GM19023 (cell line): Measurements from ENCODE around the gene GRN.

Experiments used
- ATAC-seq: cut with Tn5 transposase; IDR thresholded peaks from one replicate; pipeline ENCODE4 v1.9.1; 2021; ENCODE audit warnings: mild to moderate bottlenecking, moderate library complexity; ENCODE audit not compliant: unreplicated experiment

The GRN gene

GRCh38 chr17:44344939-44345453 is at the start of gene GRN:
Gene GRN (plus strand): TSS chr17:44345302. CDS start chr17:44349165, 3,863 bp downstream.
- ATAC-seq, result peak; percentile 75

DNA sequence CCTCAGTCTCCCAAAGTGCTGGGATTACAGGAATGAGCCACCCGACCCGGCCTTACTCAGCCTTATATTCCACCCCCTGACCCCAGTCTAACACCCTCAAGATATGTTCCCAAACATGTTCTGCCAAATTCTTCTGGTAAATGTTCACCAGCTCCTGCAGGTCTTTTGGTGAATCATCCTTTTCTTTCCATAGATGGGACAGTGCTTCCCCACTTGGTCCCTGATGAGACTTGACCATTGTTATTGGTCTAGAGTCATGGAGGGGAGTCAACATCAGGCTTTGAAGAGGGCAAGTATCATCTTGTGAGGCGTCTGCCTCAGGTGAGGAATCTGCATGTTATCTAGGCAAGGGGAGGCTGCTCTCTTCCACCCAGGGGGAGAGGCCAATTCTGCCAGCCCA is 47.1 kb upstream of the GRN start:
- ATAC-seq, result no peak

DNA sequence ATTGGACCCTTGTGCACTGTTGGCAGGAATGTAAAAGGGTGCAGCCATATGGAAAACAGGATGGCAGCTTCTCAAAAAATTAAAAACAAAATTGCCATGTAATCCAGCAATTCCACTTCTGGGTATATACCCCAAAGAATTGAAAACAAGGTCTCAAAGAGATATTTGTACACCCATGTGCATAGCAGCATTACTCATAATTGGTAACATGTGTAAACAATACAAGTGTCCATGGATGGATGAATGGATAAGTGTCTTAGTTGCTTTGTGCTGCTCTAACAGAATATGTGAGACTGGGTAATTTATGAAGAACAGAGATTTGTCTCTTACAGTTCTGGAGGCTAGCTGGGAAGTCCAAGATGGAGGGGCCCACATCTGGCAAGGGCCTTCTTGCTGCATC is 40.5 kb upstream of the GRN start:
- no peak for ATAC-seq

DNA sequence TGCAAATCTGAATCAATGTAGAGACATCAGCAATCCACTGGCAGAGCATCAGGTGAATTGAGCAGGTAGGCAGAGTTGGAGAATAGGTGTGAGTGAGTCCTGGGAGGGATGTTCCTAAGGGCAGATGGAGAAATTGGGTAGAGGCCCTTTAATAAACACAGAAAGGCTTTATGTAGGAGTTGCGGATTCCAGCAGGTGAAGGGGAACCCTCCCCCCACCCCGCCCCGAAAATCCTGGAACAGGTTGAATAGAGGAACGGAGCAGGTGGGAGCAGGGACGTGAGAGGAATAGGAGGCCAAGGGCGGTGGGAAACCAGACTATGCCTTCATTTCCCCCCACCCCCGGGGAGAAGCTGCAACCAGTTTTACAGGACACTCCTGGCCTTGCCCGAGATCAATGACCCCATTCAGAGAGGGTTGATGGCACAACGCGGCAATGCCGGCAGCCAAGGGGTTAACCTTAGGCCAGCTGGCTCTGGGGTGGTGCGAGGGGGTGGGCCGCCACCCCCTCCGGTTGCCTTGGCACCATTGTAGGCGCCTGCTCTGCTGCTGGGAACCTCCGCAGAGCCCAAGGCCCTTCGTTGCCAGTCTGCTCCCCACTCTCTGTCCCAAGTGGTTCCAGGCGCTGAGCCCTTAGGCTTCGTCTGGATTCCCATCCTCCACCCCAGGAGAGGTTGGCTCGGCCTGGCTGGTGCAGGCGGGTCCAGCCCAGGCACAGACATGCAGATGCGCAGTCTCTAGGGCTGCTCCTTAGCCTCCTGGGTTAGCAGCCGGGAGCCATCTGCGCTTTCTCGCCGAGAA is 37.5 kb upstream of the GRN start:
- ATAC-seq, result no peak

DNA sequence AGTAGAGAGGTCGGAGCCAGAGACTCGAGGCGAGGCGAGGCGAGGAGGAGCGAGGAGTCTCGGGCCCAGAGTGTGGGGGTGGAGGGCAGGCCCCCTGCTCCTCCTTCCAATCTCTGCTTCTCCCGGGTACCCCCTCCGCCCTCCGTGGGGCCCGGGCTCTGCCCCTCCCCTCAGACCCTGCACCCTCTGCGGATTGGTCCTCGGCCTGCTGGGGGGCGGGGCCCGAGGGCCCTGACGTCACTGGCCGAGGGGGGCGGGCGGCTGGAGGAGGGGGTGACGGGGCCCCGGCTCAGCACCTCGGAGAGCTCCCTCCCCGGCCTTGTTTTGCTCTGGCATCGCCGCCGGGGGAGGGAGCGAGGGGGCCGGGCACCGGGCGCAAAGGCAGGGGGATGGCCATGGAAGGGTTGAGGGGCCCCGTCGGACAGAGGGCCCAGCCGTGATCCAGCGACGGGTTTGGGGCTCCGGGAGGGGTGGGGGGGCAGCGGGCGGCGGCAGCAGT is 36.7 kb upstream of the GRN start, which contains the start of gene RUNDC3A:
Gene RUNDC3A, plus strand, starts transcription at position 282 of the 499 bp plus-strand sequence. CDS start 232 bp downstream, outside the sequence.
- no peak for ATAC-seq

- no peak for ATAC-seq
Observed at GRCh38 chr17:44308865-44309264, 36.2 kb upstream of the GRN start.

- ATAC-seq, result no peak
Observed at GRCh38 chr17:44309472-44309871, 35.6 kb upstream of the GRN start.

DNA sequence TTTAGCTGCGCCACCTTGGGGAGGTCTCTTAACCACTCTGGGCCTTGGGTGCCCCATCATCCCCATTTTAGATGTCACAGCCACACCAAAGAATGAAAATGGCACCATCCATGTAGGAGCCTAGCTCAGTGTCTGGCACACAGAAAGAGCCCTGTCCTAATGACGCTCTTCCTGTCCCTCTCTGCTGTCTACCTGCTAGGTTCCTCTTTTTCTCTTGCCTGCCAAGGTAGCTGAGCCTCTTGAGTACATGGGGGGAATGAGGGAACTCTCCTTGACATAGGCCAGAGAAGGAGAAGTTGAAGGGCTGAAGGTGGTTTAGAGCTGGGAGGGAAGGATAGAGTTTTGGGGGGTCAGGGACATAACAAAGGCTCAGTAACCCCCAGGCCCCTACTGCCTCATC is 34.9 kb upstream of the GRN start:
- ATAC-seq, result no peak

DNA sequence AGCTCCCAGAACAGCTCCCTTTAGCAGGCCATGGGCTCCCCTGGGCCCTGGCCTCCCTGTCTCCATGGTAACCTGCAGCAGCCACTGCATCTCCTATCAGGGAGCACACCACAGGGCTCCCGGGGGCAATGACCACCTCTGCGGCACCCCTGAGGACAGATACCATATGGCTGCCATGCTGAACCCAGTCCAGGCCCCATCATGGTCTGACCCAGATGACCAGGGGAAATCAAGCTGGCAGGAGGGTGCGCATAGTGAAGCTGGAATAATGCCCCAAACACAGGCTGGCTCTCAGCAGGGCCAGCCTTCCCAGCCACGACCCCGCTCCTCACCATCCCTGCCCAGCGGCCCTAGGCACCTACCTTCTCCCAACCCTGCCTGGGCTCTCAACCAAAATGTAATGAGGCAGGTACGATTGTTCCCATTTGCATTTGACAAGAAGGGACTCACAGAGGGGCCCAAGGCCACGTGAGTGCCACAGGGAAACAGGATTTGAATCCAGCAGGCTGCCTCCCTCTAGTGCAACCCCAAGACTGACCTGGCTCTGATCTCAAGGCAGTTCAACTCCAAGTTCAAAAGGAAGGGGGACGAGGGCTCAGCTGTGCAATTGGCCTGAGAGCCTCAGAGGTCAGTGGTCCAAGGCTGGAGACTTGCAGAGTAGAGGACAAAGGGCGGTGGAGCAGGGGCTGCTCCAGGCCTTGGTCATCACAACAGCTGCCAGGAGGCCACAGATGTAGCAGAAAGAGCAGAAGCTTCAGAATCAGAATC is 34.3 kb upstream of the GRN start:
- no peak for ATAC-seq

DNA sequence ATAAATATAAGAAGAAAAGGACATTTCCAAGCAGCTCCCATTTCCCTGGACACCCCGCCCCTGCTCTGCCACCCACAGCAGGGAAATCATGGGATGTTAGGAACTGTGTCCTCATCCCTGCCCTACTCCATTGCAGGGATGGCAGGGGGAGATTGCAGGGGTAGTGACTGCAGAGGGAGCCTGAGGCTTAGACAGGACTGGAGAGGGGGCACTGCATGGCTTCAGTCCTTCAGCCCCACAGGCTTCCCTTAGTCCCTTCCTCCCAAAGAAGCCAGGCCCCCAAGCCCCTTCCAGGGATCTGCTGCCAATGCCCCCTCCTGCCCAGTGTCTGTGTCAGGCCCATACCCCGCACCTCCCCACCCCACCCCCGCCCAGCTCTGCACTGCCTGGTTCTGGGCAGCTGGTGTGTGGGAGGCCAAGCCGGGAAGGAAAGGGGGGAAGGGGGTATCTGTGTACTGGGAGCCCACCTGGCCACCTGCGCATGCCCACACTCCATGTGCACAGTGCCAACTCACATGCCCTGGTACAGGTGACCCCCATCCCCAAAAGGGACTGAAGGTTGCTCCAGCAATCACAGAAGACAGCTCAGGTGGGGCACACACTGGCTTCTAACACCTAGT is 33.4 kb upstream of the GRN start:
- ATAC-seq, result no peak

GRCh38 chr17:44312396-44313104 is 32.6 kb upstream of the GRN start:
- no peak for ATAC-seq

GRCh38 chr17:44314031-44314430 is 31.1 kb upstream of the GRN start:
- ATAC-seq, result no peak

- no peak for ATAC-seq
Observed at GRCh38 chr17:44314524-44314868, 30.6 kb upstream of the GRN start.

GRCh38 chr17:44314869-44315661 is 30.0 kb upstream of the GRN start:
- no peak for ATAC-seq

DNA sequence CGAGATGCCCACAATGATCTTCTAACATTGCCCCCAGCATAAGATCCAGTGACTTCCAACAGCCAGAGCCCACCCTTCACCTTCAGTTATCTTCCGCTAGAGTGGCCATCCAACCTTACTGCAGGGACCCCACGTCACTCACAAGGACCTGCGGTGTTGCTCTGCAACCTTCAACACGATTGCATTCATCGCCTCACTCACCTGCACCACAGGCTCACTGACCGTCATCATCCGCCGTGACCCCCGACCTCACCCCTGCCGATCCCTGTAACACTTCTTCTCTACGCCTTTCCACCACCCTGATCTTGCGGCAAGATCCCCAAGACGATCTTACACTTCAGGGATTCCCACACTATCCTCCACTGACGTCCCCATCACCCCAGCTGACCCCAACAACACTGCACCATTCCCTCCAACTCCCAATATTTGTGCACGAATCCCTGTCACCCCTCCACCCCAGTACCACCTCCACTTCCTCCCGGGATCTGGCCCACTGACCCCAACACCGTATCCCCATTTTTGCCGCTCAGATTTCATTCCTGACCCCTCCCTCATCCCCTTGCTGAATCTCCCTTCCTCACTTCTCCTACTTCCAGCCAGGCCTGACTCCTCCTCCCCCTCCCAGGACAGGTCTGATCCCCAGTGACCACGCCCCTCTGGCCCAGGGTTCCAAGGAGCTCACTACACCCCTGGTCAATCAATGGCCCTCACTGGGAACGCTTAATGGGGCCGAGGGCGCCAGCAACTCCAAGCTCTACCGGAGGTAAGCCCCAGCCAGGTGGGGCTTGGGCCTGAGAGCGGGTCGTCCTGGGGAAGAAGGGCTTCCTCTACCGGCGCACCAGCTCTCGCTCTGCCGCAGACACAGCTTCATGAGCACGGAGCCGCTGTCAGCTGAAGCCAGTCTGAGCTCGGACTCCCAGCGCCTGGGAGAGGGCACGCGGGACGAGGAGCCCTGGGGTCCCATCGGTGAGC is 29.1 kb upstream of the GRN start:
- ATAC-seq, result no peak

GRCh38 chr17:44317545-44317944 is 27.6 kb upstream of the GRN start:
- no peak for ATAC-seq

- no peak for ATAC-seq
Observed at GRCh38 chr17:44318077-44318892, 26.8 kb upstream of the GRN start.

- no peak for ATAC-seq
Observed at GRCh38 chr17:44320066-44320465, 25.0 kb upstream of the GRN start.
